ENCODE measurements around the gene ADGRL3.

Gene ADGRL3

GRCh38 chr4:61446941-61447340, 246.8 kb downstream of the ADGRL3 start:
- no peak overlapping the region for H3K27ac ChIP-seq (ENCODE audit: low read depth, low read length)
- H3K4me2 ChIP-seq (ENCODE audit: low read depth, low read length, poor library complexity, severe bottlenecking) = no peak overlapping the region
- no peak overlapping the region for H2AFZ ChIP-seq (ENCODE audit: low read depth, low read length, severe bottlenecking)
- no peaks in the 10 kb centered on the region for H4K20me1 ChIP-seq (ENCODE audit: low read depth, low read length)
- no peaks in the 10 kb centered on the region for H3K79me2 ChIP-seq (ENCODE audit: insufficient read depth, low read length)
- H3K27me3 ChIP-seq (ENCODE audit: low read length) = no peaks in the 10 kb centered on the region
- H3K9ac ChIP-seq (ENCODE audit: low read length) = no peak overlapping the region
- no peaks in the 10 kb centered on the region for H3K9me2 ChIP-seq (replicated peaks; ENCODE audit: insufficient read depth, low read length)
- no peaks in the 10 kb centered on the region for H3K36me3 ChIP-seq (ENCODE audit: low read length)
- no peaks in the 10 kb centered on the region for H3F3A ChIP-seq (ENCODE audit: insufficient read depth)
- no peak for TF ChIP-seq CTCF (IDR thresholded peaks at IDR 0.05; ENCODE audit: insufficient read depth, low read length, poor library complexity, severe bottlenecking)
- no peak for TF ChIP-seq EZH2phosphoT487 (conservative IDR thresholded peaks at IDR 0.05; ENCODE audit: low read length)
- H3K9me3 ChIP-seq (ENCODE audit: insufficient read depth, low read length) = no peaks in the 10 kb centered on the region
- no peak overlapping the region for H3K4me3 ChIP-seq (ENCODE audit: insufficient read depth, low read length, poor library complexity, severe bottlenecking)

GRCh38 chr4:61447918-61448317, 247.8 kb downstream of the ADGRL3 start:
- no peak for TF ChIP-seq EZH2phosphoT487 (conservative IDR thresholded peaks at IDR 0.05; ENCODE audit: low read length)
- Histone ChIP-seq H3K9me2 (replicated peaks; ENCODE audit: insufficient read depth, low read length) (no peaks in the 10 kb centered on the region), H3K9me3 (ENCODE audit: insufficient read depth, low read length) (no peaks in the 10 kb centered on the region), H2AFZ (ENCODE audit: low read depth, low read length, severe bottlenecking) (no peak overlapping the region), H3K36me3 (ENCODE audit: low read length) (no peaks in the 10 kb centered on the region), H3K27me3 (ENCODE audit: low read length) (no peaks in the 10 kb centered on the region), H3K27ac (ENCODE audit: low read depth, low read length) (no peak overlapping the region), H3K4me2 (ENCODE audit: low read depth, low read length, poor library complexity, severe bottlenecking) (no peak overlapping the region), H4K20me1 (ENCODE audit: low read depth, low read length) (no peaks in the 10 kb centered on the region), H3K4me3 (ENCODE audit: insufficient read depth, low read length, poor library complexity, severe bottlenecking) (no peak overlapping the region), H3K79me2 (ENCODE audit: insufficient read depth, low read length) (no peaks in the 10 kb centered on the region), H3F3A (ENCODE audit: insufficient read depth) (no peaks in the 10 kb centered on the region), H3K9ac (ENCODE audit: low read length) (no peak overlapping the region)

- Histone ChIP-seq H3K4me2 (ENCODE audit: low read depth, low read length, poor library complexity, severe bottlenecking) (no peak overlapping the region), H3F3A (ENCODE audit: insufficient read depth) (no peaks in the 10 kb centered on the region), H3K4me3 (ENCODE audit: insufficient read depth, low read length, poor library complexity, severe bottlenecking) (no peak overlapping the region), H3K9ac (ENCODE audit: low read length) (no peak overlapping the region), H3K79me2 (ENCODE audit: insufficient read depth, low read length) (no peaks in the 10 kb centered on the region), H3K27ac (ENCODE audit: low read depth, low read length) (no peak overlapping the region), H3K9me3 (ENCODE audit: insufficient read depth, low read length) (no peaks in the 10 kb centered on the region), H4K20me1 (ENCODE audit: low read depth, low read length) (no peaks in the 10 kb centered on the region), H3K27me3 (ENCODE audit: low read length) (no peaks in the 10 kb centered on the region), H3K9me2 (replicated peaks; ENCODE audit: insufficient read depth, low read length) (no peaks in the 10 kb centered on the region), H3K36me3 (ENCODE audit: low read length) (no peaks in the 10 kb centered on the region), H2AFZ (ENCODE audit: low read depth, low read length, severe bottlenecking) (no peak overlapping the region)
- TF ChIP-seq CTCF (IDR thresholded peaks at IDR 0.05; ENCODE audit: insufficient read depth, low read length, poor library complexity, severe bottlenecking) = no peak
- no peak for TF ChIP-seq EZH2phosphoT487 (conservative IDR thresholded peaks at IDR 0.05; ENCODE audit: low read length)
Observed at GRCh38 chr4:61451935-61452334, 251.8 kb downstream of the ADGRL3 start.

GRCh38 chr4:61461956-61462355, 261.8 kb downstream of the ADGRL3 start:
- Histone ChIP-seq H3K36me3 (ENCODE audit: low read length) (no peaks in the 10 kb centered on the region), H3K4me3 (ENCODE audit: insufficient read depth, low read length, poor library complexity, severe bottlenecking) (no peak overlapping the region), H4K20me1 (ENCODE audit: low read depth, low read length) (no peaks in the 10 kb centered on the region), H3K27ac (ENCODE audit: low read depth, low read length) (no peak overlapping the region), H3K4me2 (ENCODE audit: low read depth, low read length, poor library complexity, severe bottlenecking) (no peak overlapping the region), H3K79me2 (ENCODE audit: insufficient read depth, low read length) (no peaks in the 10 kb centered on the region), H3K9me3 (ENCODE audit: insufficient read depth, low read length) (no peaks in the 10 kb centered on the region), H3K9ac (ENCODE audit: low read length) (no peak overlapping the region), H3K27me3 (ENCODE audit: low read length) (no peaks in the 10 kb centered on the region), H2AFZ (ENCODE audit: low read depth, low read length, severe bottlenecking) (no peak overlapping the region), H3K9me2 (replicated peaks; ENCODE audit: insufficient read depth, low read length) (no peaks in the 10 kb centered on the region), H3F3A (ENCODE audit: insufficient read depth) (no peaks in the 10 kb centered on the region)
- TF ChIP-seq CTCF (IDR thresholded peaks at IDR 0.05; ENCODE audit: insufficient read depth, low read length, poor library complexity, severe bottlenecking) = no peak
- no peak for TF ChIP-seq EZH2phosphoT487 (conservative IDR thresholded peaks at IDR 0.05; ENCODE audit: low read length)
